B cell (primary cell): Measurements from ENCODE around the gene FARP2.

Experiments
- CTCF ChIP-seq: fragments of 200-600 bp; IDR thresholded peaks from one replicate; pipeline ENCODE4 v1.8.0; 2022; ENCODE audit warnings: antibody characterized with exemption, mild to moderate bottlenecking
- EZH2 ChIP-seq: IDR thresholded peaks from 2 replicates; pipeline ENCODE4 v1.6.1; 2012; ENCODE audit warnings: borderline replicate concordance, low read depth, mild to moderate bottlenecking, moderate library complexity, low read length; ENCODE audit not compliant: insufficient read depth, poor library complexity, severe bottlenecking

- TF ChIP-seq CTCF (no peak), EZH2 (no peak)
Observed at GRCh38 chr2:241514553-241514952, 158.5 kb downstream of the FARP2 start.
